RWPE1 (cell line): ENCODE measurements around the gene COL28A1.
"Not testable (repeated sequence)": the region's sequence is repeated elsewhere in the genome, so short reads cannot be mapped to it uniquely, and the experiment has no call there.

Source experiments
- CTCF ChIA-PET: fragments of 350-600 bp; sonication (Branson Sonifier 250); formaldehyde crosslinking; extraction: SDS; loops from one replicate; lab custom pipeline; 2021; lab: Yijun Ruan, JAX
- POLR2A ChIA-PET: fragments of 400-600 bp; formaldehyde crosslinking; extraction: SDS; loops from one replicate; lab custom pipeline; 2020; ENCODE audit warnings: antibody characterized with exemption; ENCODE audit not compliant: low non-redundant PET; lab: Yijun Ruan, JAX
- DNase-seq: peaks from one replicate; pipeline ENCODE4 v3.0.0; 2012; ENCODE audit warnings: low spot score
- H3K27ac ChIP-seq: fragments of 450-650 bp; 2 replicates; pipeline ENCODE4 v1.5.1; 2017
- CTCF ChIP-seq: fragments of 450-650 bp; conservative IDR thresholded peaks from 2 replicates; pipeline ENCODE4 v1.5.1; 2017; ENCODE audit warnings: low read depth, mild to moderate bottlenecking

The COL28A1 gene

GRCh38 chr7:7408001-7408770 is 127.5 kb downstream of the COL28A1 start:
- ChIA-PET POLR2A (no interaction called here), CTCF (interaction anchor here (0.6 kb wide), 1 partner anchor 656 kb away, joined by 3 read pairs; no protein-coding TSS in a partner anchor)
- no peak overlapping the region for H3K27ac ChIP-seq
- DNase-seq, result no peak
- TF ChIP-seq CTCF, result no peak

GRCh38 chr7:7405461-7405860 is 130.2 kb downstream of the COL28A1 start:
- POLR2A ChIA-PET, result no interaction called here
- TF ChIP-seq CTCF, result no peak
- CTCF ChIA-PET, result no interaction called here

GRCh38 chr7:7399707-7400106 is 136.0 kb downstream of the COL28A1 start:
- no peak for DNase-seq
- CTCF ChIA-PET, result no interaction called here
- no peak overlapping the region for H3K27ac ChIP-seq
- POLR2A ChIA-PET, result no interaction called here
- TF ChIP-seq CTCF, result no peak

More at GRCh38 chr7:7405461-7405860, 130.2 kb downstream of the COL28A1 start:
- H3K27ac ChIP-seq, result no peak overlapping the region
- no peak for DNase-seq

- ChIA-PET CTCF (no interaction called here), POLR2A (no interaction called here)
- no peak for DNase-seq
- TF ChIP-seq CTCF, result no peak
- H3K27ac ChIP-seq, result no peak overlapping the region
Observed at GRCh38 chr7:7395785-7396184, 139.9 kb downstream of the COL28A1 start.

GRCh38 chr7:7388164-7388563 is 147.5 kb downstream of the COL28A1 start:
- CTCF ChIA-PET, H3K27ac ChIP-seq, DNase-seq, POLR2A ChIA-PET: not testable (repeated sequence)

GRCh38 chr7:7385421-7385820 is 150.3 kb downstream of the COL28A1 start:
- ChIA-PET POLR2A (no interaction called here), CTCF (interaction anchor here (1.0 to 1.4 kb wide), 2 partner anchors 31 to 278 kb away, joined by 3 to 4 read pairs; no protein-coding TSS in a partner anchor)
- no peak for TF ChIP-seq CTCF
- peak; percentile 8 for DNase-seq
- H3K27ac ChIP-seq, result no peak overlapping the region

- CTCF ChIA-PET, result no interaction called here
- no peak for DNase-seq
- POLR2A ChIA-PET, result no interaction called here
- no peak overlapping the region for H3K27ac ChIP-seq
- no peak for TF ChIP-seq CTCF
Observed at GRCh38 chr7:7384228-7384627, 151.4 kb downstream of the COL28A1 start.
